ENCODE data around the gene NOPCHAP1. TPM values are rescaled to one million over a fixed set of nuclear protein-coding genes. Genes with fewer than 3 reads are reported as not detected.

The NOPCHAP1 gene
- total and polyA plus RNA-seq, 2 donors (not counting 1 experiment from before 2014, with no cell fraction given): 3.2 to 21.2 TPM

- ChIA-PET CTCF (no interaction called here), POLR2A (no interaction called here)
- Mint-ChIP-seq H3K4me3 (no peak overlapping the region), H3K27me3 (no peaks in the 10 kb centered on the region), H3K27ac (no peak overlapping the region), H3K9me3 (ENCODE audit: insufficient read depth) (peaks cover 7% of the 10 kb centered on the region), H3K4me1 (no peaks in the 10 kb centered on the region)
- no peaks in the 10 kb centered on the region for H3K27me3 ChIP-seq (replicated peaks in 1 of 4; ENCODE audit: control extremely low read depth in 1 of 4, control insufficient read depth in 3 of 4, insufficient read depth in 4 of 4, low read length in 3 of 4)
- H3K4me2 ChIP-seq (replicated peaks; ENCODE audit: low read depth, low read length, poor library complexity, severe bottlenecking): no peak overlapping the region
- no peak overlapping the region for H2AFZ ChIP-seq (ENCODE audit: insufficient read depth, low read depth, low read length, poor library complexity, severe bottlenecking)
- no peak overlapping the region for H3K4me3 ChIP-seq (ENCODE audit: control extremely low read depth in 1 of 5, extremely low read depth in 1 of 5, insufficient read depth in 1 of 5, low read depth in 2 of 5, low read length in 4 of 5)
- no peak overlapping the region for H3K9ac ChIP-seq (ENCODE audit: low read length)
- intact Hi-C loops (cut with micrococcal nuclease): no loop called here
- ATAC-seq (ENCODE audit: low read depth): no peak
- WGBS (ENCODE audit: insufficient coverage): 87% methylated on average over 6 of the region's 7 CpGs
- no peaks in the 10 kb centered on the region for H3K9me3 ChIP-seq (ENCODE audit: control extremely low read depth in 1 of 3, control insufficient read depth in 2 of 3, insufficient read depth in 1 of 3, low read length in 2 of 3)
- no peak overlapping the region for H3K27ac ChIP-seq (ENCODE audit: low read length in 2 of 2)
- H4K20me1 ChIP-seq (ENCODE audit: control insufficient read depth, insufficient read depth, low read length, poor library complexity, severe bottlenecking): no peaks in the 10 kb centered on the region
- peaks cover 0 to 58% of the 10 kb centered on the region in 2 experiments for H3K36me3 ChIP-seq (replicated peaks in 1 of 2; ENCODE audit: control extremely low read depth in 1 of 2, control insufficient read depth in 1 of 2, extremely low read depth in 1 of 2, insufficient read depth in 2 of 2, low read length in 1 of 2)
- no peak for TF ChIP-seq CTCF (IDR thresholded peaks at IDR 0.05)
- no peak for TF ChIP-seq EZH2 (IDR thresholded peaks at IDR 0.05; ENCODE audit: borderline replicate concordance, insufficient read depth, low read depth, low read length, poor library complexity, severe bottlenecking)
- peaks cover 9% of the 10 kb centered on the region for H3K79me2 ChIP-seq (ENCODE audit: control insufficient read depth, insufficient read depth, low read length)
- DNase-seq: no peak
- H3K4me1 ChIP-seq (ENCODE audit: control insufficient read depth in 2 of 2, insufficient read depth in 2 of 2, low read length in 2 of 2): no peaks in the 10 kb centered on the region
These were observed 13.2 kb downstream of the NOPCHAP1 start for GRCh38 chr12:104999347-104999685.

GRCh38 chr12:105001476-105001875 lies 15.4 kb downstream of the NOPCHAP1 start:
- no peaks in the 10 kb centered on the region for H4K20me1 ChIP-seq (ENCODE audit: control insufficient read depth, insufficient read depth, low read length, poor library complexity, severe bottlenecking)
- H3K4me1 ChIP-seq (ENCODE audit: control insufficient read depth in 2 of 2, insufficient read depth in 2 of 2, low read length in 2 of 2): no peaks in the 10 kb centered on the region
- ATAC-seq (ENCODE audit: low read depth) (no peak), DNase-seq (no peak)
- no peak overlapping the region for H3K4me3 ChIP-seq (ENCODE audit: control extremely low read depth in 1 of 5, extremely low read depth in 1 of 5, insufficient read depth in 1 of 5, low read depth in 2 of 5, low read length in 4 of 5)
- H3K4me3 Mint-ChIP-seq: no peak overlapping the region
- no peaks in the 10 kb centered on the region for H3K27me3 ChIP-seq (replicated peaks in 1 of 4; ENCODE audit: control extremely low read depth in 1 of 4, control insufficient read depth in 3 of 4, insufficient read depth in 4 of 4, low read length in 3 of 4)
- H3K27ac Mint-ChIP-seq: no peak overlapping the region
- TF ChIP-seq CTCF (IDR thresholded peaks at IDR 0.05) (no peak), EZH2 (IDR thresholded peaks at IDR 0.05; ENCODE audit: borderline replicate concordance, insufficient read depth, low read depth, low read length, poor library complexity, severe bottlenecking) (no peak)
- H3K79me2 ChIP-seq (ENCODE audit: control insufficient read depth, insufficient read depth, low read length): peaks cover 9% of the 10 kb centered on the region
- POLR2A ChIA-PET: no interaction called here
- H3K4me2 ChIP-seq (replicated peaks; ENCODE audit: low read depth, low read length, poor library complexity, severe bottlenecking): no peak overlapping the region
- intact Hi-C loops (cut with micrococcal nuclease): no loop called here
- H3K9me3 Mint-ChIP-seq (ENCODE audit: insufficient read depth): peaks cover 10% of the 10 kb centered on the region
- no peak overlapping the region for H3K27ac ChIP-seq (ENCODE audit: low read length in 2 of 2)
- CTCF ChIA-PET: interaction anchor here (1.8 kb wide), 1 partner anchor 620 kb away, joined by 4 read pairs; no protein-coding TSS in a partner anchor
- H2AFZ ChIP-seq (ENCODE audit: insufficient read depth, low read depth, low read length, poor library complexity, severe bottlenecking): no peak overlapping the region
- H3K4me1 Mint-ChIP-seq: no peaks in the 10 kb centered on the region
- no peaks in the 10 kb centered on the region for H3K27me3 Mint-ChIP-seq
- peaks cover 5 to 51% of the 10 kb centered on the region in 2 experiments for H3K36me3 ChIP-seq (replicated peaks in 1 of 2; ENCODE audit: control extremely low read depth in 1 of 2, control insufficient read depth in 1 of 2, extremely low read depth in 1 of 2, insufficient read depth in 2 of 2, low read length in 1 of 2)
- H3K9me3 ChIP-seq (ENCODE audit: control extremely low read depth in 1 of 3, control insufficient read depth in 2 of 3, insufficient read depth in 1 of 3, low read length in 2 of 3): no peaks in the 10 kb centered on the region
- no peak overlapping the region for H3K9ac ChIP-seq (ENCODE audit: low read length)

Data from B cell (primary cell).